Thymus (tissue), 11 donors: ENCODE results near the gene CORO2B. TPM values are rescaled to one million over a fixed set of nuclear protein-coding genes. Genes with fewer than 3 reads are reported as not detected.
"Not testable (repeated sequence)": the region's sequence is repeated elsewhere in the genome, so short reads cannot be mapped to it uniquely, and the experiment has no call there.

Source experiments
- DNase-seq, 9 donors: peaks; one replicate each; pipeline ENCODE4 v3.0.0-alpha.2; 2013; ENCODE audit warnings: low spot score in 9 of 9, low read depth in 6 of 9, missing footprints in 1 of 9
- H3K27ac ChIP-seq, 2 donors: one replicate each; pipeline ENCODE4 v1.5.1; 2013; ENCODE audit warnings: control low read depth in 1 of 2, low read depth in 1 of 2, low read length in 1 of 2, mild to moderate bottlenecking in 1 of 2, moderate library complexity in 1 of 2
- H3K27me3 ChIP-seq, 2 donors: one replicate each; pipeline ENCODE4 v1.5.1; 2013; ENCODE audit warnings: low read length in 1 of 2; ENCODE audit not compliant: control insufficient read depth in 2 of 2, insufficient read depth in 1 of 2
- H3K36me3 ChIP-seq, 2 donors: one replicate each; pipeline ENCODE4 v1.5.1; 2013; ENCODE audit warnings: low read length in 1 of 2, mild to moderate bottlenecking in 1 of 2, moderate library complexity in 1 of 2; ENCODE audit not compliant: control insufficient read depth in 2 of 2, insufficient read depth in 2 of 2
- H3K4me1 ChIP-seq, 2 donors: one replicate each; pipeline ENCODE4 v1.5.1; 2013; ENCODE audit warnings: low read length in 2 of 2; ENCODE audit not compliant: control insufficient read depth in 2 of 2, insufficient read depth in 2 of 2
- H3K4me3 ChIP-seq, 2 donors: one replicate each; pipeline ENCODE4 v1.5.1; 2013; ENCODE audit warnings: low read length in 2 of 2, control low read depth in 1 of 2, mild to moderate bottlenecking in 1 of 2
- H3K9me3 ChIP-seq, 2 donors: one replicate each; pipeline ENCODE4 v1.5.1; 2013; ENCODE audit warnings: low read length in 1 of 2, mild to moderate bottlenecking in 1 of 2; ENCODE audit not compliant: control insufficient read depth in 2 of 2, insufficient read depth in 1 of 2
- WGBS: extraction: QIAGEN DNeasy Blood & Tissue Kit; methylation state at CpG from one replicate; pipeline ENCODE4 v1.1.7; 2013; 5-methylcytosine and 5-hydroxymethylcytosine counted together
- polyA plus RNA-seq: library from polyadenylated mRNA; stranded (reverse); fragments of 200-250 nt; gene quantifications from one replicate; pipeline ENCODE4 v1.2.3, GENCODE V29; 2013
- total RNA-seq: library from RNA; stranded (reverse); fragments of 120-200 nt; gene quantifications from one replicate; pipeline ENCODE4 v1.2.4, GENCODE V29; 2013
- donor health status: healthy.

The CORO2B gene
- total and polyA plus RNA-seq, 2 donors, result 0.57 to 1.3 TPM

GRCh38 chr15:68749365-68749764 is 170.6 kb downstream of the CORO2B start:
- Histone ChIP-seq H3K9me3 (no peaks in the 10 kb centered on the region), H3K27me3 (no peaks in the 10 kb centered on the region), H3K4me1 (no peaks in the 10 kb centered on the region), H3K36me3 (no peaks in the 10 kb centered on the region), H3K4me3 (no peak overlapping the region), H3K27ac (no peak overlapping the region)
- no peak for DNase-seq
- WGBS, result 88% methylated on average over 7 of the region's 7 CpGs

GRCh38 chr15:68749793-68750192 is 171.0 kb downstream of the CORO2B start:
- H3K27ac ChIP-seq, result no peak overlapping the region
- 92% methylated on average over 2 of the region's 2 CpGs for WGBS
- H3K4me3 ChIP-seq, result no peak overlapping the region
- no peaks in the 10 kb centered on the region for H3K4me1 ChIP-seq
- H3K27me3 ChIP-seq, result no peaks in the 10 kb centered on the region
- DNase-seq, result no peak
- H3K9me3 ChIP-seq, result no peaks in the 10 kb centered on the region
- H3K36me3 ChIP-seq, result no peaks in the 10 kb centered on the region

GRCh38 chr15:68751622-68752021 is 172.8 kb downstream of the CORO2B start:
- no peaks in the 10 kb centered on the region for H3K9me3 ChIP-seq
- DNase-seq, result no peak
- H3K27ac ChIP-seq, result no peak overlapping the region
- no peak overlapping the region for H3K4me3 ChIP-seq
- no peaks in the 10 kb centered on the region for H3K36me3 ChIP-seq
- H3K4me1 ChIP-seq, result no peaks in the 10 kb centered on the region
- no peaks in the 10 kb centered on the region for H3K27me3 ChIP-seq

GRCh38 chr15:68755731-68756130 is 176.9 kb downstream of the CORO2B start:
- no peaks in the 10 kb centered on the region for H3K9me3 ChIP-seq
- no peak overlapping the region for H3K27ac ChIP-seq
- no peaks in the 10 kb centered on the region for H3K36me3 ChIP-seq
- H3K4me3 ChIP-seq, result no peak overlapping the region
- H3K4me1 ChIP-seq, result no peaks in the 10 kb centered on the region
- WGBS, result 89% methylated on average over 2 of the region's 2 CpGs
- DNase-seq, result no peak
- no peaks in the 10 kb centered on the region for H3K27me3 ChIP-seq

- DNase-seq, H3K4me1 ChIP-seq, H3K36me3 ChIP-seq, H3K4me3 ChIP-seq, H3K27me3 ChIP-seq, H3K9me3 ChIP-seq, H3K27ac ChIP-seq: not testable (repeated sequence)
- WGBS, result 98% methylated on average over 1 of the region's 1 CpG
These were observed 181.3 kb downstream of the CORO2B start for GRCh38 chr15:68759982-68760579.

- H3K9me3 ChIP-seq, result no peaks in the 10 kb centered on the region
- H3K27ac ChIP-seq, result no peak overlapping the region
- 97% methylated on average over 4 of the region's 4 CpGs for WGBS
- H3K36me3 ChIP-seq, result no peaks in the 10 kb centered on the region
- no peak for DNase-seq
- H3K4me3 ChIP-seq, result no peak overlapping the region
- H3K27me3 ChIP-seq, result no peaks in the 10 kb centered on the region
- no peaks in the 10 kb centered on the region for H3K4me1 ChIP-seq
These were observed 184.3 kb downstream of the CORO2B start for GRCh38 chr15:68763063-68763462.

GRCh38 chr15:68764090-68764489 is 185.3 kb downstream of the CORO2B start:
- no peaks in the 10 kb centered on the region for H3K27me3 ChIP-seq
- H3K4me3 ChIP-seq, result no peak overlapping the region
- H3K36me3 ChIP-seq, result no peaks in the 10 kb centered on the region
- 92% methylated on average over 1 of the region's 1 CpG for WGBS
- H3K9me3 ChIP-seq, result no peaks in the 10 kb centered on the region
- no peaks in the 10 kb centered on the region for H3K4me1 ChIP-seq
- H3K27ac ChIP-seq, result no peak overlapping the region
- DNase-seq, result no peak

GRCh38 chr15:68765602-68766368 is 187.0 kb downstream of the CORO2B start:
- DNase-seq, result no peak
- WGBS, result 94% methylated on average over 11 of the region's 11 CpGs

GRCh38 chr15:68767833-68768232 is 189.0 kb downstream of the CORO2B start:
- H3K4me3 ChIP-seq, result no peak overlapping the region
- H3K4me1 ChIP-seq, result no peaks in the 10 kb centered on the region
- WGBS, result 72% methylated on average over 4 of the region's 4 CpGs
- H3K27ac ChIP-seq, result no peak overlapping the region
- no peaks in the 10 kb centered on the region for H3K27me3 ChIP-seq
- DNase-seq, result no peak
- no peaks in the 10 kb centered on the region for H3K9me3 ChIP-seq
- no peaks in the 10 kb centered on the region for H3K36me3 ChIP-seq

More at GRCh38 chr15:68765602-68766368, 187.0 kb downstream of the CORO2B start:
- H3K27ac ChIP-seq, result no peak overlapping the region
- H3K27me3 ChIP-seq, result no peaks in the 10 kb centered on the region
- no peaks in the 10 kb centered on the region for H3K9me3 ChIP-seq
- no peaks in the 10 kb centered on the region for H3K36me3 ChIP-seq
- H3K4me3 ChIP-seq, result no peak overlapping the region
- no peaks in the 10 kb centered on the region for H3K4me1 ChIP-seq
